ENCODE results near the gene PAQR9. TPM values are rescaled to one million over a fixed set of nuclear protein-coding genes. Genes with fewer than 3 reads are reported as not detected.
"Not testable (repeated sequence)": the region's sequence is repeated elsewhere in the genome, so short reads cannot be mapped to it uniquely, and the experiment has no call there.

PAQR9 gene
- total RNA-seq, 1 donor from 2014 or later, result not detected

GRCh38 chr3:142993958-142994442, 30.5 kb upstream of the PAQR9 start:
- no peaks in the 10 kb centered on the region for H3K36me3 Mint-ChIP-seq (ENCODE audit: low read depth)
- peaks cover 6% of the 10 kb centered on the region for H3K4me1 Mint-ChIP-seq (ENCODE audit: low read depth)
- peak; percentile 37 for DNase-seq (ENCODE audit: low spot score)
- no peak overlapping the region for H3K4me3 Mint-ChIP-seq (ENCODE audit: low read depth)
- H3K27me3 Mint-ChIP-seq (ENCODE audit: low read depth), result peaks cover 20% of the 10 kb centered on the region
- no peaks in the 10 kb centered on the region for H3K9me3 Mint-ChIP-seq
- intact Hi-C loops (cut with micrococcal nuclease), result loop anchor here (1.0 kb wide), 2 partner anchors 166 to 408 kb away; no protein-coding TSS in a partner anchor
- no peak overlapping the region for H3K27ac Mint-ChIP-seq

- Mint-ChIP-seq H3K4me1 (ENCODE audit: low read depth) (peaks cover 10% of the 10 kb centered on the region), H3K36me3 (ENCODE audit: low read depth) (no peaks in the 10 kb centered on the region), H3K27ac (no peak overlapping the region), H3K27me3 (ENCODE audit: low read depth) (peaks cover 19% of the 10 kb centered on the region), H3K4me3 (ENCODE audit: low read depth) (no peak overlapping the region), H3K9me3 (no peaks in the 10 kb centered on the region)
- intact Hi-C loops (cut with micrococcal nuclease), result no loop called here
- DNase-seq (ENCODE audit: low spot score), result no peak
Measured at GRCh38 chr3:142992323-142992722, 28.8 kb upstream of the PAQR9 start.

- H3K27ac Mint-ChIP-seq, result no peak overlapping the region
- no peak overlapping the region for H3K4me3 Mint-ChIP-seq (ENCODE audit: low read depth)
- no peaks in the 10 kb centered on the region for H3K9me3 Mint-ChIP-seq
- intact Hi-C loops (cut with micrococcal nuclease), result no loop called here
- H3K27me3 Mint-ChIP-seq (ENCODE audit: low read depth), result peaks cover 16% of the 10 kb centered on the region
- no peaks in the 10 kb centered on the region for H3K36me3 Mint-ChIP-seq (ENCODE audit: low read depth)
- H3K4me1 Mint-ChIP-seq (ENCODE audit: low read depth), result peaks cover 10% of the 10 kb centered on the region
- DNase-seq (ENCODE audit: low spot score), result no peak
Measured at GRCh38 chr3:142990721-142991120, 27.2 kb upstream of the PAQR9 start.

- H3K27me3 Mint-ChIP-seq (ENCODE audit: low read depth), result peaks cover 18% of the 10 kb centered on the region
- H3K4me1 Mint-ChIP-seq (ENCODE audit: low read depth); H3K9me3 Mint-ChIP-seq; H3K4me3 Mint-ChIP-seq (ENCODE audit: low read depth); DNase-seq (ENCODE audit: low spot score); H3K27ac Mint-ChIP-seq; intact Hi-C loops (cut with micrococcal nuclease); H3K36me3 Mint-ChIP-seq (ENCODE audit: low read depth): not testable (repeated sequence)
Measured at GRCh38 chr3:142988826-142989225, 25.4 kb upstream of the PAQR9 start.

GRCh38 chr3:142988221-142988620, 24.7 kb upstream of the PAQR9 start:
- H3K4me3 Mint-ChIP-seq (ENCODE audit: low read depth); H3K4me1 Mint-ChIP-seq (ENCODE audit: low read depth); H3K9me3 Mint-ChIP-seq; DNase-seq (ENCODE audit: low spot score); H3K27ac Mint-ChIP-seq; intact Hi-C loops (cut with micrococcal nuclease); H3K36me3 Mint-ChIP-seq (ENCODE audit: low read depth): not testable (repeated sequence)
- H3K27me3 Mint-ChIP-seq (ENCODE audit: low read depth), result peaks cover 19% of the 10 kb centered on the region

GRCh38 chr3:142987707-142988106, 24.2 kb upstream of the PAQR9 start:
- intact Hi-C loops (cut with micrococcal nuclease), result loop anchor here (1.0 to 2.0 kb wide), 2 partner anchors 59 to 159 kb away; no protein-coding TSS in a partner anchor

GRCh38 chr3:142987080-142987700, 23.7 kb upstream of the PAQR9 start:
- Mint-ChIP-seq H3K27me3 (ENCODE audit: low read depth) (peaks cover 21% of the 10 kb centered on the region), H3K4me1 (ENCODE audit: low read depth) (peaks cover 4% of the 10 kb centered on the region), H3K36me3 (ENCODE audit: low read depth) (no peaks in the 10 kb centered on the region), H3K27ac (no peak overlapping the region), H3K4me3 (ENCODE audit: low read depth) (no peak overlapping the region), H3K9me3 (no peaks in the 10 kb centered on the region)
- intact Hi-C loops (cut with micrococcal nuclease), result loop anchor here (1.0 to 2.0 kb wide), 2 partner anchors 58 to 159 kb away; no protein-coding TSS in a partner anchor
- no peak for DNase-seq (ENCODE audit: low spot score)

More at GRCh38 chr3:142987707-142988106, 24.2 kb upstream of the PAQR9 start:
- no peak for DNase-seq (ENCODE audit: low spot score)
- H3K27me3 Mint-ChIP-seq (ENCODE audit: low read depth), result peaks cover 18% of the 10 kb centered on the region
- no peaks in the 10 kb centered on the region for H3K36me3 Mint-ChIP-seq (ENCODE audit: low read depth)
- H3K4me1 Mint-ChIP-seq (ENCODE audit: low read depth), result peaks cover 4% of the 10 kb centered on the region
- H3K9me3 Mint-ChIP-seq, result no peaks in the 10 kb centered on the region
- no peak overlapping the region for H3K4me3 Mint-ChIP-seq (ENCODE audit: low read depth)
- H3K27ac Mint-ChIP-seq, result no peak overlapping the region

- Mint-ChIP-seq H3K9me3 (no peaks in the 10 kb centered on the region), H3K27me3 (ENCODE audit: low read depth) (peaks cover 26% of the 10 kb centered on the region), H3K4me1 (ENCODE audit: low read depth) (peaks cover 4% of the 10 kb centered on the region), H3K4me3 (ENCODE audit: low read depth) (no peak overlapping the region), H3K36me3 (ENCODE audit: low read depth) (no peaks in the 10 kb centered on the region), H3K27ac (no peak overlapping the region)
- intact Hi-C loops (cut with micrococcal nuclease), result loop anchor here (5.0 kb wide), 1 partner anchor 142 kb away; no protein-coding TSS in a partner anchor
- DNase-seq (ENCODE audit: low spot score), result no peak
Measured at GRCh38 chr3:142984255-142984654, 20.8 kb upstream of the PAQR9 start.

- intact Hi-C loops (cut with micrococcal nuclease), result loop anchor here (5.0 kb wide), 1 partner anchor 141 kb away; no protein-coding TSS in a partner anchor
- Mint-ChIP-seq H3K4me3 (ENCODE audit: low read depth) (no peak overlapping the region), H3K9me3 (no peaks in the 10 kb centered on the region), H3K27me3 (ENCODE audit: low read depth) (peaks cover 30% of the 10 kb centered on the region), H3K36me3 (ENCODE audit: low read depth) (no peaks in the 10 kb centered on the region), H3K4me1 (ENCODE audit: low read depth) (peaks cover 3% of the 10 kb centered on the region), H3K27ac (no peak overlapping the region)
- no peak for DNase-seq (ENCODE audit: low spot score)
Measured at GRCh38 chr3:142983318-142983717, 19.8 kb upstream of the PAQR9 start.

GRCh38 chr3:142982038-142982773, 18.7 kb upstream of the PAQR9 start:
- DNase-seq (ENCODE audit: low spot score), result no peak
- H3K9me3 Mint-ChIP-seq, result no peaks in the 10 kb centered on the region
- no peak overlapping the region for H3K4me3 Mint-ChIP-seq (ENCODE audit: low read depth)
- peaks cover 35% of the 10 kb centered on the region for H3K27me3 Mint-ChIP-seq (ENCODE audit: low read depth)
- intact Hi-C loops (cut with micrococcal nuclease), result loop anchor here (5.0 kb wide), 1 partner anchor 140 kb away; no protein-coding TSS in a partner anchor
- H3K36me3 Mint-ChIP-seq (ENCODE audit: low read depth), result no peaks in the 10 kb centered on the region
- no peak overlapping the region for H3K27ac Mint-ChIP-seq
- no peaks in the 10 kb centered on the region for H3K4me1 Mint-ChIP-seq (ENCODE audit: low read depth)

GRCh38 chr3:142981108-142981507, 17.6 kb upstream of the PAQR9 start:
- H3K27me3 Mint-ChIP-seq (ENCODE audit: low read depth), result peaks cover 38% of the 10 kb centered on the region
- no peaks in the 10 kb centered on the region for H3K36me3 Mint-ChIP-seq (ENCODE audit: low read depth)
- no peak overlapping the region for H3K27ac Mint-ChIP-seq
- peaks cover 2% of the 10 kb centered on the region for H3K4me1 Mint-ChIP-seq (ENCODE audit: low read depth)
- intact Hi-C loops (cut with micrococcal nuclease), result loop anchor here (5.0 kb wide), 1 partner anchor 139 kb away; no protein-coding TSS in a partner anchor
- no peak for DNase-seq (ENCODE audit: low spot score)
- H3K9me3 Mint-ChIP-seq, result no peaks in the 10 kb centered on the region
- H3K4me3 Mint-ChIP-seq (ENCODE audit: low read depth), result no peak overlapping the region

- no peak for DNase-seq (ENCODE audit: low spot score)
- no peaks in the 10 kb centered on the region for H3K36me3 Mint-ChIP-seq (ENCODE audit: low read depth)
- peaks cover 35% of the 10 kb centered on the region for H3K27me3 Mint-ChIP-seq (ENCODE audit: low read depth)
- H3K9me3 Mint-ChIP-seq, result no peaks in the 10 kb centered on the region
- H3K27ac Mint-ChIP-seq, result no peak overlapping the region
- H3K4me3 Mint-ChIP-seq (ENCODE audit: low read depth), result no peak overlapping the region
- H3K4me1 Mint-ChIP-seq (ENCODE audit: low read depth), result peaks cover 2% of the 10 kb centered on the region
- intact Hi-C loops (cut with micrococcal nuclease), result no loop called here
Measured at GRCh38 chr3:142977399-142977728, 13.9 kb upstream of the PAQR9 start.

Data from activated T-helper 2 cell treated with anti-CD3 and anti-CD28 coated beads, Interferon-gamma antibody, Interleukin-2, Interleukin-4, amounts not matched to agents 10 μg/mL and 5 μg/mL and 100 μg/mL, durations not matched to agents 14 hours and 24 hours and 36 hours (primary cell).